A673 (cell line): Measurements from ENCODE around the gene CTAGE1. TPM values are rescaled to one million over a fixed set of nuclear protein-coding genes. Genes with fewer than 3 reads are reported as not detected.

Experiments
- BruUV-seq: library from RNA; stranded (reverse); fragments of 400-500 nt; replicated peaks from 2 replicates; lab custom pipeline; 2021; lab: Mats Ljungman, UMichigan
- CTCF ChIA-PET: fragments of 300-600 bp; sonication (Branson Sonifier 250); formaldehyde crosslinking; loops from one replicate; lab custom pipeline; 2022; ENCODE audit warnings: antibody characterized with exemption; lab: Charles Lee
- POLR2A ChIA-PET: fragments of 300-600 bp; sonication (Branson Sonifier 250); formaldehyde crosslinking; loops from one replicate; lab custom pipeline; 2022; ENCODE audit warnings: antibody characterized with exemption; ENCODE audit not compliant: low non-redundant PET; lab: Charles Lee
- DNase-seq: peaks from one replicate; pipeline ENCODE4 v3.0.0-alpha.2; 2015; ENCODE audit warnings: low spot score
- H3K27ac ChIP-seq: fragments of 200-600 bp; sonication (generic); 2 replicates; pipeline ENCODE4 v1.5.1; 2016; ENCODE audit warnings: mixed run types, low read depth, mild to moderate bottlenecking, mixed read lengths, antibody characterized with exemption, low read length; ENCODE audit not compliant: poor library complexity, severe bottlenecking
- H3K27me3 ChIP-seq: fragments of 200-600 bp; sonication (generic); replicated peaks from 2 replicates; pipeline ENCODE4 v1.6.1; 2017; ENCODE audit warnings: mixed run types, low read depth, mild to moderate bottlenecking, mixed read lengths, antibody characterized with exemption, low read length; ENCODE audit not compliant: insufficient read depth, poor library complexity
- H3K36me3 ChIP-seq: fragments of 200-600 bp; sonication (generic); 2 replicates; pipeline ENCODE4 v1.6.1; 2016; ENCODE audit warnings: mixed run types, mild to moderate bottlenecking, mixed read lengths, antibody characterized with exemption, low read length; ENCODE audit not compliant: insufficient read depth, poor library complexity, severe bottlenecking
- H3K4me1 ChIP-seq: fragments of 200-600 bp; sonication (generic); 2 replicates; pipeline ENCODE4 v1.6.1; 2017; ENCODE audit warnings: mixed run types, mild to moderate bottlenecking, mixed read lengths, antibody characterized with exemption, low read length; ENCODE audit not compliant: insufficient read depth, poor library complexity, severe bottlenecking
- H3K4me3 ChIP-seq: fragments of 200-600 bp; sonication (generic); 2 replicates; pipeline ENCODE4 v1.5.1; 2016; ENCODE audit warnings: low read depth, mixed run types, mild to moderate bottlenecking, mixed read lengths, low read length; ENCODE audit not compliant: poor library complexity, severe bottlenecking
- H3K9me3 ChIP-seq: fragments of 200-600 bp; sonication (generic); 2 replicates; pipeline ENCODE4 v1.6.1; 2016; ENCODE audit warnings: mixed run types, low read depth, mild to moderate bottlenecking, mixed read lengths, antibody characterized with exemption, low read length; ENCODE audit not compliant: poor library complexity, severe bottlenecking
- CTCF ChIP-seq: fragments of 300-800, 200-600 bp; sonication (generic); conservative IDR thresholded peaks from 2 replicates; pipeline ENCODE4 v1.5.1; 2017; ENCODE audit warnings: low read depth, mild to moderate bottlenecking, antibody characterized with exemption, low read length, moderate library complexity, mixed read lengths
- EZH2 ChIP-seq: fragments of 200-600 bp; sonication (generic); IDR thresholded peaks from 2 replicates; pipeline ENCODE4 v1.6.1; 2017; ENCODE audit warnings: borderline replicate concordance, low read depth, mild to moderate bottlenecking, mixed read lengths, antibody characterized with exemption, low read length; ENCODE audit not compliant: poor library complexity, severe bottlenecking
- intact Hi-C: fragments of 100-400 bp; cut with micrococcal nuclease; formaldehyde crosslinking; loops from one replicate; pipeline ENCODE4 v1.10.0; 2022; ENCODE audit not compliant: unreplicated experiment
- total RNA-seq: library from RNA; stranded (reverse); gene quantifications from 2 replicates; pipeline ENCODE4 v1.2.3, GENCODE V29; 2021

The CTAGE1 gene
- total RNA-seq, 1 experiment from 2014 or later: not detected

- Histone ChIP-seq H3K4me3 (no peak overlapping the region), H3K36me3 (no peaks in the 10 kb centered on the region), H3K27ac (no peak overlapping the region), H3K27me3 (peaks cover 4% of the 10 kb centered on the region), H3K4me1 (peaks cover 7% of the 10 kb centered on the region), H3K9me3 (no peaks in the 10 kb centered on the region)
- TF ChIP-seq CTCF (no peak), EZH2 (no peak)
- intact Hi-C loops: no loop called here
- DNase-seq: peak; percentile 29
- no TSS peak for BruUV-seq
- ChIA-PET CTCF (no interaction called here), POLR2A (no interaction called here)
Observed at GRCh38 chr18:22432657-22433137, 15.0 kb upstream of the CTAGE1 start.

- no peak for DNase-seq
- intact Hi-C loops: no loop called here
- CTCF ChIA-PET: no interaction called here
- BruUV-seq: no TSS peak
- Histone ChIP-seq H3K4me1 (peaks cover 7% of the 10 kb centered on the region), H3K27ac (no peak overlapping the region), H3K27me3 (peaks cover 7% of the 10 kb centered on the region), H3K9me3 (no peaks in the 10 kb centered on the region), H3K36me3 (no peaks in the 10 kb centered on the region), H3K4me3 (no peak overlapping the region)
- TF ChIP-seq EZH2 (no peak), CTCF (no peak)
- POLR2A ChIA-PET: no interaction called here
Observed at GRCh38 chr18:22429564-22429963, 11.8 kb upstream of the CTAGE1 start.

- Histone ChIP-seq H3K4me1 (no peaks in the 10 kb centered on the region), H3K4me3 (no peak overlapping the region), H3K36me3 (no peaks in the 10 kb centered on the region), H3K9me3 (no peaks in the 10 kb centered on the region), H3K27me3 (peaks cover 7% of the 10 kb centered on the region), H3K27ac (no peak overlapping the region)
- no TSS peak for BruUV-seq
- POLR2A ChIA-PET: no interaction called here
- no peak for TF ChIP-seq CTCF
- no peak for TF ChIP-seq EZH2
- intact Hi-C loops: no loop called here
- CTCF ChIA-PET: no interaction called here
- DNase-seq: no peak
Observed at GRCh38 chr18:22428672-22429071, 11.0 kb upstream of the CTAGE1 start.
